Activated CD4-positive, alpha-beta T cell treated with anti-CD3 and anti-CD28 coated beads, Interleukin-2, amount 50 U/mL, for 16 hours (primary cell): ENCODE measurements around the gene SCAMP4.

ENCODE experiments used
- DNase-seq: peaks from one replicate; pipeline ENCODE4 v3.0.0-alpha.2; 2020

SCAMP4 gene

DNA sequence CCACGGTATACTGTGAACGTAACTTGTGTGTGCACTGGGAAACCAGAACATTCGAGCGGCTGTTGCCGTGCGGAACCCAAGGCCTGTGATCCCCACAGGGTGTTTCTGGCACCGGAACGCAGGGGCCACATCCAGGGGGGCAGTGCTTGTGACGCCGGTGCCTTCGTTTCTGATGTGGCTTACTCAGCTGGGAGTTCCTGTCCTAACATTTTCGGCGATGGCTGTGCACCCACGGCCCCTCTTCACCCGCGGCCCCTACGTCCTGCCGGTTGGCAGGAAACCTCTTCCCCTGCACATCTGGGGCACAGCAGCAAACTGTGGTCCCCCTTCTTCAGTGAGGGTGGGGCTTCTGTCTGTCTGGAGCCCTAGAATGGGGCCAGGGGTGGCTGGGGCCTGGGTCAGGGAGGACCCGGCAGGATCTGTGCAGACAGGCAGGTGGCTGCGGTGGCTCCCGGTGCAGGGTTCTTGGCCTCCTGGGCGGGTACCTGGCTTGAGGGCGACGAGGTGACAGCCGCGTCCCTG, 61.9 kb downstream of the SCAMP4 start:
- DNase-seq = no peak

GRCh38 chr19:1968279-1969175, 63.3 kb downstream of the SCAMP4 start:
- no peak for DNase-seq

GRCh38 chr19:1969176-1970002, 64.2 kb downstream of the SCAMP4 start:
- no peak for DNase-seq

- DNase-seq = no peak
Observed at GRCh38 chr19:1970003-1970805, 65.0 kb downstream of the SCAMP4 start.

GRCh38 chr19:1970806-1971502, 65.8 kb downstream of the SCAMP4 start:
- DNase-seq = no peak

- DNase-seq = no peak
Observed at GRCh38 chr19:1974381-1975161, 69.4 kb downstream of the SCAMP4 start.

DNA sequence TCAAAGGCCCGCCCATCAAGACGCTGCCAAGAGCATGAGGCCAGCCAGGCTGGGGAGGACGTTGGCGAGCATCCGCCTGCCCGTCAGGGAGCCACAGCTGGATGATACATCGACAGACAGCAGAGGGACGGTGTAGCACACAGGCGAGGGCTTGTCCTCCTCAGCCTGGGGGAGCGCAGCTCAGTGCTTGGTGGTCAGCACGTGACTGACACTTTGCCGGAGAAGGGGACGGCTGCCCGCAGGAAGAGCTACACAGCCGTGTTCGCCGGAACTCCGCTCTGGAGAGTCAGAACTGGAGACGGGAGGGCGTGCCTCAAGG, 69.9 kb downstream of the SCAMP4 start:
- DNase-seq = no peak
